Effector memory CD4-positive, alpha-beta T cell (primary cell): ENCODE measurements around the gene MAD2L2.
"Not testable (repeated sequence)": the region's sequence is repeated elsewhere in the genome, so short reads cannot be mapped to it uniquely, and the experiment has no call there.

Experiments
- DNase-seq, 3 donors: peaks; one replicate each; pipeline ENCODE4 v3.0.0-alpha.2; 2020
- H3K27ac ChIP-seq: 2 replicates; pipeline ENCODE4 v1.7.0; 2013; ENCODE audit warnings: mild to moderate bottlenecking, low read length, moderate library complexity; ENCODE audit not compliant: insufficient read depth, poor library complexity, severe bottlenecking
- H3K27me3 ChIP-seq: replicated peaks from 2 replicates; pipeline ENCODE4 v1.7.0; 2013; ENCODE audit warnings: mild to moderate bottlenecking, low read length; ENCODE audit not compliant: insufficient read depth, control insufficient read depth, poor library complexity, severe bottlenecking
- H3K36me3 ChIP-seq: 2 replicates; pipeline ENCODE4 v1.7.0; 2013; ENCODE audit warnings: mild to moderate bottlenecking, low read length, moderate library complexity; ENCODE audit not compliant: control insufficient read depth, insufficient read depth
- H3K4me1 ChIP-seq: 2 replicates; pipeline ENCODE4 v1.7.0; 2013; ENCODE audit warnings: low read length, mild to moderate bottlenecking; ENCODE audit not compliant: control insufficient read depth, insufficient read depth, poor library complexity, severe bottlenecking
- H3K4me3 ChIP-seq: 2 replicates; pipeline ENCODE4 v1.7.0; 2013; ENCODE audit warnings: low read length, low read depth, mild to moderate bottlenecking; ENCODE audit not compliant: insufficient read depth, poor library complexity, severe bottlenecking
- H3K9me3 ChIP-seq: 2 replicates; pipeline ENCODE4 v1.7.0; 2013; ENCODE audit warnings: mild to moderate bottlenecking, low read length, moderate library complexity; ENCODE audit not compliant: control insufficient read depth

MAD2L2 gene

DNA sequence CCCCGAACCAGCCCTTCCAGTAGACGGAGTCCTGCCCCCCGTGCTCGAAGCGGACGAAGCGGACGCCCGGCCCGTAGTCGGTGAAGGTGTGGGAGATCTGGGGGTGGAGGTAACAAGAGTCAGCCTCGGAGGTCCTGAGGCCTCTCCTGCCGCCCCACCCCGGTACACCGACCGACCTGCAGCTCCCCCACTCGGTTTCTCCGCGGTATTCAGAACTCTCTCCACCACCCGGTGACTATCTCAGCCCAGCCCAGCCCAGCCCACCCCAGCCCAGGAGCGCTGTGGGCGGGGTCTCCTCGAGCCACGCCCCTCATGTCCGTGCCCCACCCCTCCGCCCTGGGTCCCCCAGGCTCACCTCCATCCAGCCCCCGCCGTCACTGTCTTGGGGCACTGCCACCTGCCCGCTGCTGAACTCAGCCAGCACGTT, 32.2 kb downstream of the MAD2L2 start:
- peaks cover 21% of the 10 kb centered on the region for H3K4me1 ChIP-seq
- peak; percentile 23 to 37 (median 36) for DNase-seq
- no peaks in the 10 kb centered on the region for H3K27me3 ChIP-seq
- no peaks in the 10 kb centered on the region for H3K36me3 ChIP-seq
- H3K27ac ChIP-seq = no peak overlapping the region
- H3K9me3 ChIP-seq = no peaks in the 10 kb centered on the region
- no peak overlapping the region for H3K4me3 ChIP-seq

DNA sequence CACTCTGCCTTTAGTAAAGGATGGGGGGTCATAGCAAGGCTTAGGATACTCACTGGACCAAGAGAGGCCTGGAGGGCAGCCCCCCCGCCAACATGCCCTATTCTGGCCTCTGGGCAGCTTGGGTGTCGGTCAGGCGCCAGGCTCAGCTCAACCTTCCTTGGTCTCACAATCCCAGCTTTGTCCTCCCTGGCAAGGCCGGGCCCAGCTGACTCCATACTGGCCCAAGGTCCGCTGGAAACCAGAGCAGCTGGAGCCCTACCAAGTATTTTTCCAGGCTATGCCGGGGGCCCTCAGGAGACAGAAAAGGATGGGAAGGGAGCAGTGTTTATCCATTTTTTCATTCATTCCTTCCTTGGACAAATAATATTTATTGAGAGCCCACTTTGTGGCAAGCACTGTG, 32.9 kb downstream of the MAD2L2 start:
- Histone ChIP-seq H3K4me3 (no peak overlapping the region), H3K4me1 (peaks cover 21% of the 10 kb centered on the region), H3K36me3 (no peaks in the 10 kb centered on the region), H3K27me3 (no peaks in the 10 kb centered on the region), H3K9me3 (no peaks in the 10 kb centered on the region), H3K27ac (no peak overlapping the region)
- DNase-seq = no peak

GRCh38 chr1:11647333-11647732, 33.6 kb downstream of the MAD2L2 start:
- Histone ChIP-seq H3K4me3 (no peak overlapping the region), H3K27me3 (no peaks in the 10 kb centered on the region)

DNA sequence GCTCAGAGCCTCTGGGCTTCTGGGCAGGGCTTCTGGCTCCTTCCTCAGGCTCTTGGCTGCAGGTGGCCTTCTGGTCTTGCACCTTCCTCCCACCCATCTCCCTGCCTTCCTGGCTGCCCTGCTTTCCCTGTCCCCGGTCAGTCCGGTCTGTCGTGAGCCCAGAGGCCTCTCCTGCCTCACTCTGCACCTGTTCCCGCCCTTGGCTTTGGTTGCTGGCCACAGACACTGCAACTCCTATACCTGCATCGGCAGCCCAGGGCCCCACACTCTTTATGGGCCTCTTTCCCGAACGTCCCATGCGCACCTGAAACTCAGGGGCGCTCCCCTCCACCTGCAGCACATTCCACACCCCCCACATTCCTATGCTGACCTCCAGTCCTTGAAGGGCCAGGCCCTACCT, 34.6 kb downstream of the MAD2L2 start:
- H3K36me3 ChIP-seq = no peaks in the 10 kb centered on the region
- H3K9me3 ChIP-seq = no peaks in the 10 kb centered on the region
- H3K4me3 ChIP-seq = no peak overlapping the region
- no peaks in the 10 kb centered on the region for H3K27me3 ChIP-seq
- peaks cover 21% of the 10 kb centered on the region for H3K4me1 ChIP-seq
- no peak for DNase-seq
- H3K27ac ChIP-seq = no peak overlapping the region

More at GRCh38 chr1:11647333-11647732, 33.6 kb downstream of the MAD2L2 start:
- no peak for DNase-seq
- peaks cover 21% of the 10 kb centered on the region for H3K4me1 ChIP-seq
- H3K27ac ChIP-seq = no peak overlapping the region
- H3K36me3 ChIP-seq = no peaks in the 10 kb centered on the region
- no peaks in the 10 kb centered on the region for H3K9me3 ChIP-seq

DNA sequence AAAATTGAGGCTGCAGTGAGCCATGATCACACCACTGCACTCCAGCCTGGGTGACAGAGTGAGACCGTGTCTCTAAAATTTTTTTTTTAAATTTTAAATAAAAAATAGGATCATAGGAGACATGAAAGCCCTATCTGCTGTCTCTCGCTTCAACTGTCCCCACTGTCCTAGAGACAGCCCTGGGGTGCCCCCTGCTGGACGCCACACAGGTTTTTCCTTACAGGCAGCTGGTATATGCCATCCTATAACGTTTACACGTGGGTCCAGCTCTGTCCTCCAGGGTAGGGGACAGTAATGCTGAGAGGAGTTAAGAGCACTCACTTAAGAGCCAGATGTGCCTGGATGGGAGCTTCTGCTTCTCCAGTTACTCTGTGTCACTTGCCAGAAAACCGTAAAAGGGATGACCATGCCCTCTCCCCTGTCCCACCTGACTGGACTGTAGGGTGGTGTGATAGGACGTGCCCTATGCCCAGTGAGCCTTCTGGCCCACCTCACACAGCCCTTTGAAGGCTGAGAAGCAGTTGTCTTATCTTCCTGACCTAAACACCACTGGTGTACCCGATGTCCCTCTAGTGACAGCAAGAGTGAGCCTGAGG, 35.2 kb downstream of the MAD2L2 start:
- peaks cover 15% of the 10 kb centered on the region for H3K4me1 ChIP-seq
- peak; percentile 48 to 65 (median 55) for DNase-seq
- H3K27me3 ChIP-seq = no peaks in the 10 kb centered on the region
- no peak overlapping the region for H3K27ac ChIP-seq
- H3K36me3 ChIP-seq = no peaks in the 10 kb centered on the region
- H3K9me3 ChIP-seq = no peaks in the 10 kb centered on the region
- H3K4me3 ChIP-seq = no peak overlapping the region

- no peak overlapping the region for H3K4me3 ChIP-seq
- no peak for DNase-seq
- no peak overlapping the region for H3K27ac ChIP-seq
- H3K36me3 ChIP-seq = no peaks in the 10 kb centered on the region
- peaks cover 10% of the 10 kb centered on the region for H3K4me1 ChIP-seq
- H3K27me3 ChIP-seq = no peaks in the 10 kb centered on the region
- no peaks in the 10 kb centered on the region for H3K9me3 ChIP-seq
Measured at GRCh38 chr1:11645270-11645669, 35.7 kb downstream of the MAD2L2 start.

DNA sequence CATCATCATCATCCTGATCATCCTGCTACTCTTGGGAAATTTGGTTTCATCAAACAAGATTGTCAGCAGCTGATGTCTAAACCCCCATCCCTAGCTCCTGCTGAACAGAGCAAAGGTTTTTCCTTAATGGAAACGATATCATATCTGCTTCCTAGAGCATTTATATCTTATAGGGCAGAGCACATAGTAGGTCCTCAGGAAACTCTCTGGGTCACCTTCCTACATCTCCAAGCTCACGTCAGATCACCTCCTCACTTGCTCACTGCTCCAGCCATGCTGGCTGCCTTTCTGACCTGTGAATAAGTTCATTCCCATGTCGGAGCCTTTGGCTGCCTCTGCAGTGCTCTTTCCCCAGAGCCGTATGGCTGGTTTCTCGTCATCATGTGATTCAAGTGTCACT, 37.2 kb downstream of the MAD2L2 start:
- no peak overlapping the region for H3K4me3 ChIP-seq
- H3K36me3 ChIP-seq = no peaks in the 10 kb centered on the region
- H3K27me3 ChIP-seq = no peaks in the 10 kb centered on the region
- H3K27ac ChIP-seq = no peak overlapping the region
- H3K9me3 ChIP-seq = no peaks in the 10 kb centered on the region
- DNase-seq = no peak
- H3K4me1 ChIP-seq = no peaks in the 10 kb centered on the region

DNA sequence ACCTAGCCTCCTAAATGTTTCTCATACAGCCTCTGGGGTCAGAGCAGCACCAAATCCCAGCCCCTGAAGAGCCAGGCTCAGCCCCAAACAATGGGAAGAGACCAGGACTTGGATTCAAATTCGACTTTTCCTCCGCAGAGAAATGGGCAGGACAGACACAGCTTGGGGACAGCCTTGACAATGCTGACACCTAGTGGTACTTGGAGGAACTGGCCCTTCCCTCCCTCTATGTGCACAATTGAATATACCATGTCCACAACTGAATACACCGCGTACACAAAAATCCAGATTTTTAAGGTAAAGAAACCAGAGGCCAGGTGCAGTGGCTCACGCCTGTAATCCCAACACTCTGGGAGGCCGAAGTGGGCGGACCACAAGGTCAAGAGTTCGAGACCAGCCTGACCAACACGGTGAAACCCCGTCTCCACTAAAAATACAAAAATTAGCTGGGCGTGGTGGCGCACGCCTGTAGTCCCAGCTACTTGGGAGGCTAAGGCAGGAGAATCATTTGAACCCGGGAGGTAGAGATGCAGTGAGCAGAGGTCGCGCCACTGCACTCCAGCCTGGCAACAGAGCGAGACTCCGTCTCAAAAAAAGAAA, 38.4 kb downstream of the MAD2L2 start:
- not testable (repeated sequence) for H3K4me3 ChIP-seq, H3K27me3 ChIP-seq, H3K9me3 ChIP-seq, H3K36me3 ChIP-seq, H3K4me1 ChIP-seq, H3K27ac ChIP-seq
- peak; percentile 38 to 61 (median 43) for DNase-seq

DNA sequence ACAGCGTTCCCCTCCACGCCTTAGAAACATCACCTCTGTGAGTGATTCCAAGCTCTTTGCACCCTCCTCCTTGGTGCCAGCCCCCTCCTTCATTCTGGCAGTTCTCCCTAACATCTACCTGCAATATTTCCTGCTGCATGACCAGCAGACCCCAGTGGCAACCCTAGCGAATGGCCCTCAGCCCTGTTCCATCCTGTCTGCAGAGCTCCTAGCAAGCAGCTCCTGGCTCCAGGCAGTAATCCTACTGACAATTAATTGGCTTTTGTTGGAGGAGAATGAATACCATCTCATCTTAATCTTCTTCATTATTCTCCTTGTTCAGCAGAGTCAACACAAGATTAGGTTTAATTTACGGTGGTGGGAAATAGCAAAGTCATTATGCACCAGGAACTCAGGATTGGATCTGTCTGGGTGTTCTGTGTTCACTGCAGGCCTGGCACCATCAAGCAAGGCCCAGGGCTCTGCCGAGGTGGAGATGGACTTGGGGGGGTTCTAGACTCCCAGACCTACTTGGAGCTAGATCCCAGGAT, 39.1 kb downstream of the MAD2L2 start:
- Histone ChIP-seq H3K27ac (no peak overlapping the region), H3K9me3 (no peaks in the 10 kb centered on the region), H3K27me3 (no peaks in the 10 kb centered on the region), H3K4me1 (no peaks in the 10 kb centered on the region), H3K36me3 (no peaks in the 10 kb centered on the region), H3K4me3 (no peak overlapping the region)
- no peak for DNase-seq

DNA sequence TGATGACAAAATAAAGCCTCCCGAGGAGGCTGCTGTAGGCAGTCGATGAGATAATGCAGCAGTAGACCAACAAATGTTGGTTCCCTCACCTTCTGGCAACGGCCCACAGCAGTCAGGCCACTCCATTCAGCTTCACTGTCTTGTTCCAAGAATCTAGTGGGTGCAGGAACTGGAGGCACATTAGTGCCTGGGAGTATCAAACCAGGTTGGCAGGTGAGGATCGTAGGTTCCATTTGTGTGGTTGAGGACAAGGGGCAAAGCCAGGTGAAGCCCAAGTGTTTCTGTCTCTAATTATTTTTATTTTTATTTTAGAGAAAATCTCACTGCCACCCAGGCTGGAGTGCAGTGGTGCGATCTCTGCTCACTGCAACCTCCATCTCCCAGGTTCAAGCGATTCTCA, 40.0 kb downstream of the MAD2L2 start:
- Histone ChIP-seq H3K4me1 (no peaks in the 10 kb centered on the region), H3K9me3 (no peaks in the 10 kb centered on the region), H3K27me3 (no peaks in the 10 kb centered on the region), H3K27ac (no peak overlapping the region), H3K4me3 (no peak overlapping the region), H3K36me3 (no peaks in the 10 kb centered on the region)
- DNase-seq = no peak
